HepG2 (cell line): Measurements from ENCODE around the gene ARL3. TPM values are rescaled to one million over a fixed set of nuclear protein-coding genes. Genes with fewer than 3 reads are reported as not detected.

Experiments
- HDAC1 ChIP-seq: sonication (generic); formaldehyde crosslinking; IDR thresholded peaks from 2 replicates; pipeline ENCODE4 v1.5.1; 2020; ENCODE audit warnings: mild to moderate bottlenecking, missing genetic modification reagents
- HIC2 ChIP-seq: sonication (generic); formaldehyde crosslinking; IDR thresholded peaks from 2 replicates; pipeline ENCODE4 v1.9.0; 2022; ENCODE audit warnings: low read depth, missing genetic modification reagents
- HNRNPLL ChIP-seq: fragments of 200-400 bp; formaldehyde crosslinking; IDR thresholded peaks from 2 replicates; pipeline ENCODE4 v1.6.1; 2017; ENCODE audit warnings: mild to moderate bottlenecking, low read depth, low read length; ENCODE audit not compliant: poor library complexity, severe bottlenecking
- JUN ChIP-seq: sonication (generic); formaldehyde crosslinking; IDR thresholded peaks from 2 replicates; pipeline ENCODE4 v1.4.0; 2020; ENCODE audit warnings: mild to moderate bottlenecking, missing genetic modification reagents
- KLF12 ChIP-seq: sonication (generic); formaldehyde crosslinking; IDR thresholded peaks from 2 replicates; pipeline ENCODE4 v1.4.0; 2020; ENCODE audit warnings: missing genetic modification reagents, borderline replicate concordance
- MAZ ChIP-seq, 2 experiments: sonication (generic) in 1 of 2; formaldehyde crosslinking in 1 of 2; IDR thresholded peaks; 2 replicates each; pipeline versions ENCODE4 v1.5.0 to v1.6.1; 2012 to 2020; ENCODE audit warnings: low read depth in 2 of 2, mild to moderate bottlenecking in 2 of 2, borderline replicate concordance in 1 of 2, improper control_type of control experiment in 1 of 2, low read length in 1 of 2, missing genetic modification reagents in 1 of 2, moderate library complexity in 1 of 2
- MEIS1 ChIP-seq: sonication (generic); formaldehyde crosslinking; IDR thresholded peaks from 2 replicates; pipeline ENCODE4 v1.9.0; 2021; ENCODE audit warnings: mild to moderate bottlenecking, missing genetic modification reagents, moderate library complexity, borderline replicate concordance
- MLXIP ChIP-seq: sonication (generic); formaldehyde crosslinking; IDR thresholded peaks from 2 replicates; pipeline ENCODE4 v1.9.0; 2021; ENCODE audit warnings: missing genetic modification reagents, borderline replicate concordance
- MXI1 ChIP-seq: IDR thresholded peaks from 3 replicates; pipeline ENCODE4 v1.6.1; 2012; ENCODE audit warnings: low read depth, low read length, inconsistent platforms, borderline replicate concordance
- NFYC ChIP-seq: IDR thresholded peaks from 2 replicates; pipeline ENCODE4 v1.6.1; 2016; ENCODE audit warnings: missing genetic modification reagents, missing compliant biosample characterization
- PTBP1 ChIP-seq: fragments of 200-400 bp; formaldehyde crosslinking; IDR thresholded peaks from 2 replicates; pipeline ENCODE4 v1.6.1; 2018; ENCODE audit warnings: low read length, low read depth; ENCODE audit not compliant: poor library complexity, severe bottlenecking
- RARA ChIP-seq: IDR thresholded peaks from 2 replicates; pipeline ENCODE4 v1.6.1; 2016; ENCODE audit warnings: missing genetic modification reagents, missing compliant biosample characterization
- SNAPC4 ChIP-seq: sonication (generic); formaldehyde crosslinking; IDR thresholded peaks from 2 replicates; pipeline ENCODE4 v1.4.0; 2020; ENCODE audit warnings: mild to moderate bottlenecking, missing genetic modification reagents
- YEATS2 ChIP-seq: sonication (generic); formaldehyde crosslinking; IDR thresholded peaks from 2 replicates; pipeline ENCODE4 v1.4.0; 2020; ENCODE audit warnings: missing genetic modification reagents, borderline replicate concordance
- ZBTB3 ChIP-seq: sonication (generic); formaldehyde crosslinking; IDR thresholded peaks from 2 replicates; pipeline ENCODE4 v1.4.0; 2020; ENCODE audit warnings: low read depth, mild to moderate bottlenecking, moderate library complexity, missing genetic modification reagents, borderline replicate concordance
- ZNF225 ChIP-seq: sonication (generic); formaldehyde crosslinking; IDR thresholded peaks from 2 replicates; pipeline ENCODE4 v1.4.0; 2020; ENCODE audit warnings: mild to moderate bottlenecking, missing genetic modification reagents
- ZNF30 ChIP-seq: sonication (generic); formaldehyde crosslinking; IDR thresholded peaks from 2 replicates; pipeline ENCODE4 v1.5.0; 2020; ENCODE audit warnings: mild to moderate bottlenecking, missing genetic modification reagents
- ZNF850 ChIP-seq: sonication (generic); formaldehyde crosslinking; conservative IDR thresholded peaks from 2 replicates; pipeline ENCODE4 v1.9.0; 2021; ENCODE audit warnings: mild to moderate bottlenecking, missing genetic modification reagents
- polyA plus RNA-seq, 8 experiments: library from polyadenylated mRNA; depleted of rRNA in 3 of 8; stranded (reverse) in 7 of 8; unstranded in 1 of 8; fragments of >200 nt; fragmentation: Illumina TruSeq in 4 of 8; extraction: Trizol in 4 of 8; gene quantifications; 2 replicates each; pipeline versions ENCODE4 v1.2.1 to v1.2.3, GENCODE V29; 2011 to 2016; ENCODE audit warnings: low read depth in 4 of 8, missing spikeins in 1 of 8, mixed read lengths in 1 of 8; ENCODE audit not compliant: insufficient read depth in 1 of 8
- total RNA-seq, 5 experiments: library from RNA; depleted of rRNA; stranded (reverse); fragments of >200 nt; fragmentation: Illumina TruSeq; extraction: Trizol; gene quantifications; 2 replicates each; pipeline ENCODE4 v1.2.3, GENCODE V29; 2016; ENCODE audit warnings: low read depth in 1 of 5

The ARL3 gene
- total and polyA plus RNA-seq, 2 of the 13 experiments (the other 11 are each of a cell fraction or from before 2014, with no cell fraction given): 5.2 to 6.6 TPM

GRCh38 chr10:102713814-102714620 is at the start of gene ARL3 (continued):
- TF ChIP-seq MAZ (IDR thresholded peaks at IDR 0.05; ENCODE audit: borderline replicate concordance, low read depth, low read length): peak; percentile 92
- 0 out of 2 replicates have a peak, but pooled peaks have one; percentile 62 for TF ChIP-seq MAZ (CRISPR knock-in tag; IDR thresholded peaks at IDR 0.05; ENCODE audit: low read depth)
- no peak for TF ChIP-seq ZBTB3 (CRISPR knock-in tag)
- TF ChIP-seq RARA (CRISPR knock-in tag): no peak
- no peak for TF ChIP-seq MLXIP
- TF ChIP-seq MXI1: peak; percentile 86; the same call in 2 of the 3 replicates
- TF ChIP-seq JUN (CRISPR knock-in tag): no peak
- TF ChIP-seq NFYC (CRISPR knock-in tag): peak; percentile 83
- peak; percentile 56; the same call in 1 of the 2 replicates for TF ChIP-seq YEATS2 (CRISPR knock-in tag)
- no peak; the same call in 1 of the 2 replicates for TF ChIP-seq HIC2 (CRISPR knock-in tag)
- TF ChIP-seq ZNF850 (CRISPR knock-in tag): no peak
- TF ChIP-seq ZNF30 (CRISPR knock-in tag): no peak
- no peak for TF ChIP-seq PTBP1
- TF ChIP-seq KLF12 (CRISPR knock-in tag): no peak
- 0 out of 2 replicates have a peak, but pooled peaks have one; percentile 15 for TF ChIP-seq SNAPC4 (CRISPR knock-in tag)
- TF ChIP-seq ZNF225 (CRISPR knock-in tag): no peak
- TF ChIP-seq HNRNPLL: peak; percentile 98
- peak; percentile 89; the same call in 1 of the 2 replicates for TF ChIP-seq HDAC1 (CRISPR knock-in tag)
- TF ChIP-seq MEIS1 (CRISPR knock-in tag): no peak; the same call in 1 of the 2 replicates
